PFSK-1 (cell line): ENCODE data around the gene ZNF679.

Experiments
- POLR2AphosphoS5 ChIP-seq: IDR thresholded peaks from 2 replicates; pipeline ENCODE4 v1.6.1; 2012; ENCODE audit warnings: low read depth, mild to moderate bottlenecking, control low read depth, low read length, moderate library complexity
- REST ChIP-seq, 2 experiments: IDR thresholded peaks; 2 replicates each; pipeline versions ENCODE4 v1.6.1 to v1.8.0; 2011 to 2012; ENCODE audit warnings: low read depth in 2 of 2, low read length in 2 of 2, control low read depth in 1 of 2, inconsistent platforms in 1 of 2, mild to moderate bottlenecking in 1 of 2, moderate library complexity in 1 of 2; ENCODE audit not compliant: insufficient read depth in 1 of 2
- SIN3A ChIP-seq: IDR thresholded peaks from 2 replicates; pipeline ENCODE4 v1.6.1; 2012; ENCODE audit warnings: mild to moderate bottlenecking, low read length, moderate library complexity, borderline replicate concordance; ENCODE audit not compliant: insufficient read depth

GRCh38 chr7:64206903-64207302, 21.4 kb upstream of the ZNF679 start, which contains the start of gene ZNF735:
- TF ChIP-seq POLR2AphosphoS5 (no peak), SIN3A (no peak), REST (IDR thresholded peaks at IDR 0.05; ENCODE audit: insufficient read depth in 1 of 2, low read depth in 2 of 2, low read length in 2 of 2) (no peak)
